ENCODE data around the gene VLDLR.

VLDLR gene

GRCh38 chr9:2593744-2594143 lies 27.8 kb upstream of the VLDLR start:
- no peak for TF ChIP-seq CTCF (IDR thresholded peaks at IDR 0.05; ENCODE audit: low read depth, low read length, missing control alignments)
- H3K27ac ChIP-seq: no peak overlapping the region
- no peaks in the 10 kb centered on the region for H3K27me3 ChIP-seq (replicated peaks)
- H3K36me3 ChIP-seq (replicated peaks): no peaks in the 10 kb centered on the region
- H3K4me3 ChIP-seq (ENCODE audit: low read depth, low read length): no peak overlapping the region
- in situ Hi-C loops (cut with HindIII; ENCODE audit: low pct_ligation_motif_present, low sequenced_read_pairs): no loop called here
- no peak for DNase-seq

GRCh38 chr9:2595973-2596372 lies 25.6 kb upstream of the VLDLR start:
- no peak overlapping the region for H3K27ac ChIP-seq
- no peaks in the 10 kb centered on the region for H3K27me3 ChIP-seq (replicated peaks)
- no peak for DNase-seq
- in situ Hi-C loops (cut with HindIII; ENCODE audit: low pct_ligation_motif_present, low sequenced_read_pairs): no loop called here
- no peak overlapping the region for H3K4me3 ChIP-seq (ENCODE audit: low read depth, low read length)
- TF ChIP-seq CTCF (IDR thresholded peaks at IDR 0.05; ENCODE audit: low read depth, low read length, missing control alignments): no peak
- H3K36me3 ChIP-seq (replicated peaks): no peaks in the 10 kb centered on the region

- in situ Hi-C loops (cut with HindIII; ENCODE audit: low pct_ligation_motif_present, low sequenced_read_pairs): no loop called here
- H3K36me3 ChIP-seq (replicated peaks): no peaks in the 10 kb centered on the region
- H3K4me3 ChIP-seq (ENCODE audit: low read depth, low read length): no peak overlapping the region
- DNase-seq: no peak
- TF ChIP-seq CTCF (IDR thresholded peaks at IDR 0.05; ENCODE audit: low read depth, low read length, missing control alignments): peak; percentile 8
- no peaks in the 10 kb centered on the region for H3K27me3 ChIP-seq (replicated peaks)
- H3K27ac ChIP-seq: no peak overlapping the region
These were observed 24.1 kb upstream of the VLDLR start for GRCh38 chr9:2597483-2597882.

GRCh38 chr9:2599896-2600295 lies 21.7 kb upstream of the VLDLR start:
- no peak for TF ChIP-seq CTCF (IDR thresholded peaks at IDR 0.05; ENCODE audit: low read depth, low read length, missing control alignments)
- in situ Hi-C loops (cut with HindIII; ENCODE audit: low pct_ligation_motif_present, low sequenced_read_pairs): no loop called here
- Histone ChIP-seq H3K27ac (no peak overlapping the region), H3K36me3 (replicated peaks) (no peaks in the 10 kb centered on the region), H3K27me3 (replicated peaks) (no peaks in the 10 kb centered on the region), H3K4me3 (ENCODE audit: low read depth, low read length) (no peak overlapping the region)
- DNase-seq: no peak

- Histone ChIP-seq H3K4me3 (ENCODE audit: low read depth, low read length) (no peak overlapping the region), H3K27ac (no peak overlapping the region), H3K27me3 (replicated peaks) (no peaks in the 10 kb centered on the region), H3K36me3 (replicated peaks) (no peaks in the 10 kb centered on the region)
- DNase-seq: no peak
- in situ Hi-C loops (cut with HindIII; ENCODE audit: low pct_ligation_motif_present, low sequenced_read_pairs): no loop called here
- no peak for TF ChIP-seq CTCF (IDR thresholded peaks at IDR 0.05; ENCODE audit: low read depth, low read length, missing control alignments)
These were observed 21.3 kb upstream of the VLDLR start for GRCh38 chr9:2600307-2600706.

- no peaks in the 10 kb centered on the region for H3K27me3 ChIP-seq (replicated peaks)
- H3K36me3 ChIP-seq (replicated peaks): no peaks in the 10 kb centered on the region
- DNase-seq: no peak
- TF ChIP-seq CTCF (IDR thresholded peaks at IDR 0.05; ENCODE audit: low read depth, low read length, missing control alignments): no peak
- H3K4me3 ChIP-seq (ENCODE audit: low read depth, low read length): no peak overlapping the region
- no peak overlapping the region for H3K27ac ChIP-seq
- in situ Hi-C loops (cut with HindIII; ENCODE audit: low pct_ligation_motif_present, low sequenced_read_pairs): no loop called here
These were observed 19.7 kb upstream of the VLDLR start for GRCh38 chr9:2601785-2602378.
